DMS79 treated with DMSO at 0.1 percent for 48 hours (cell line): ENCODE results near the gene SLX9.
"Not testable (repeated sequence)": the region's sequence is repeated elsewhere in the genome, so short reads cannot be mapped to it uniquely, and the experiment has no call there.

Source experiments
- DNase-seq: peaks from one replicate; lab custom pipeline; 2025; lab: John Stamatoyannopoulos, UW

SLX9 gene

GRCh38 chr21:44902268-44903049, 37.4 kb upstream of the SLX9 start:
- no peak for DNase-seq

GRCh38 chr21:44903050-44903685, 36.7 kb upstream of the SLX9 start:
- DNase-seq, result no peak

GRCh38 chr21:44903689-44904088, 36.1 kb upstream of the SLX9 start:
- DNase-seq, result no peak

GRCh38 chr21:44904141-44904923, 35.5 kb upstream of the SLX9 start:
- DNase-seq, result no peak

GRCh38 chr21:44905016-44905727, 34.7 kb upstream of the SLX9 start:
- no peak for DNase-seq

GRCh38 chr21:44905728-44906090, 34.1 kb upstream of the SLX9 start:
- DNase-seq, result no peak

GRCh38 chr21:44907225-44907965, 32.4 kb upstream of the SLX9 start:
- DNase-seq, result no peak

GRCh38 chr21:44907966-44908895, 31.6 kb upstream of the SLX9 start:
- DNase-seq, result no peak

GRCh38 chr21:44908908-44909307, 30.9 kb upstream of the SLX9 start:
- no peak for DNase-seq

GRCh38 chr21:44909719-44910118, 30.1 kb upstream of the SLX9 start:
- peak; percentile 33 for DNase-seq

- DNase-seq, result peak; percentile 33
Measured at GRCh38 chr21:44910229-44911067, 29.4 kb upstream of the SLX9 start.

GRCh38 chr21:44911068-44911383, 28.8 kb upstream of the SLX9 start:
- DNase-seq, result no peak

- peak; percentile 93 for DNase-seq
Measured at GRCh38 chr21:44911384-44912157, 28.3 kb upstream of the SLX9 start.

GRCh38 chr21:44912158-44912473, 27.7 kb upstream of the SLX9 start:
- no peak for DNase-seq

- DNase-seq, result not testable (repeated sequence)
Measured at GRCh38 chr21:44912506-44913412, 27.1 kb upstream of the SLX9 start.

- no peak for DNase-seq
Measured at GRCh38 chr21:44913425-44914175, 26.2 kb upstream of the SLX9 start.

GRCh38 chr21:44914176-44914874, 25.5 kb upstream of the SLX9 start:
- no peak for DNase-seq
